Upper lobe of left lung (tissue), 4 donors: ENCODE results near the gene ETDB.

Source experiments
- EP300 ChIP-seq, 4 donors: sonication (generic); formaldehyde crosslinking; IDR thresholded peaks; one replicate each; pipeline ENCODE4 v1.5.1; 2017; ENCODE audit warnings: antibody characterized with exemption in 4 of 4, control low read depth in 2 of 4
- POLR2A ChIP-seq, 4 donors: fragments of 450-650 bp; IDR thresholded peaks; one replicate each; pipeline ENCODE4 v1.5.1; 2016 to 2017; ENCODE audit warnings: antibody characterized with exemption in 4 of 4, mild to moderate bottlenecking in 2 of 4
- POLR2AphosphoS5 ChIP-seq, 2 donors: sonication (generic); formaldehyde crosslinking; IDR thresholded peaks; one replicate each; pipeline ENCODE4 v1.5.1; 2017; ENCODE audit warnings: antibody characterized with exemption in 2 of 2
- TF ChIP-seq, protein P1 (sequence below), 6 experiments: fragments of 450-650 bp in 4 of 6; fragments of 200-600 bp in 2 of 6; sonication (generic) in 2 of 6; IDR thresholded peaks; one replicate each; pipeline ENCODE4 v1.5.1; 2016 to 2019; ENCODE audit warnings: antibody characterized with exemption in 6 of 6

- TF ChIP-seq, protein P1, sequence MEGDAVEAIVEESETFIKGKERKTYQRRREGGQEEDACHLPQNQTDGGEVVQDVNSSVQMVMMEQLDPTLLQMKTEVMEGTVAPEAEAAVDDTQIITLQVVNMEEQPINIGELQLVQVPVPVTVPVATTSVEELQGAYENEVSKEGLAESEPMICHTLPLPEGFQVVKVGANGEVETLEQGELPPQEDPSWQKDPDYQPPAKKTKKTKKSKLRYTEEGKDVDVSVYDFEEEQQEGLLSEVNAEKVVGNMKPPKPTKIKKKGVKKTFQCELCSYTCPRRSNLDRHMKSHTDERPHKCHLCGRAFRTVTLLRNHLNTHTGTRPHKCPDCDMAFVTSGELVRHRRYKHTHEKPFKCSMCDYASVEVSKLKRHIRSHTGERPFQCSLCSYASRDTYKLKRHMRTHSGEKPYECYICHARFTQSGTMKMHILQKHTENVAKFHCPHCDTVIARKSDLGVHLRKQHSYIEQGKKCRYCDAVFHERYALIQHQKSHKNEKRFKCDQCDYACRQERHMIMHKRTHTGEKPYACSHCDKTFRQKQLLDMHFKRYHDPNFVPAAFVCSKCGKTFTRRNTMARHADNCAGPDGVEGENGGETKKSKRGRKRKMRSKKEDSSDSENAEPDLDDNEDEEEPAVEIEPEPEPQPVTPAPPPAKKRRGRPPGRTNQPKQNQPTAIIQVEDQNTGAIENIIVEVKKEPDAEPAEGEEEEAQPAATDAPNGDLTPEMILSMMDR (IDR thresholded peaks at IDR 0.05), result no peak
- no peak for TF ChIP-seq POLR2AphosphoS5 (IDR thresholded peaks at IDR 0.05)
- no peak for TF ChIP-seq EP300 (IDR thresholded peaks at IDR 0.05)
- TF ChIP-seq POLR2A (IDR thresholded peaks at IDR 0.05), result no peak
Observed at GRCh38 chrX:135095715-135096114, 24.6 kb downstream of the ETDB start.
